HepG2 (cell line): ENCODE results near the gene PLS1. TPM values are rescaled to one million over a fixed set of nuclear protein-coding genes. Genes with fewer than 3 reads are reported as not detected.
"Not testable (repeated sequence)": the region's sequence is repeated elsewhere in the genome, so short reads cannot be mapped to it uniquely, and the experiment has no call there.

Source experiments
- ATAC-seq: fragments of 200-7000 bp; cut with Tn5 transposase; 3 replicates; pipeline ENCODE4 v1.9.1; 2020; ENCODE audit warnings: mild to moderate bottlenecking, moderate library complexity
- BruUV-seq: library from RNA; stranded (reverse); fragments of 400-500 nt; replicated peaks from 2 replicates; lab custom pipeline; 2021; lab: Mats Ljungman, UMichigan
- CTCF ChIA-PET: fragments of 300-600 bp; formaldehyde crosslinking; extraction: SDS; loops from one replicate; lab custom pipeline; 2021; ENCODE audit warnings: low total read pairs, inconsistent platforms, low intra/inter-chr PET ratio; lab: Yijun Ruan, JAX
- POLR2A ChIA-PET: fragments of 350-600 bp; sonication (Branson Sonifier 250); formaldehyde crosslinking; loops from one replicate; lab custom pipeline; 2020; ENCODE audit warnings: antibody characterized with exemption, inconsistent platforms; lab: Yijun Ruan, JAX
- DNase-seq: peaks from one replicate; pipeline ENCODE4 v3.0.0-alpha.2; 2015; ENCODE audit warnings: low spot score
- FAIRE-seq: peaks from 3 replicates; lab custom pipeline; 2011; peaks lifted over from hg19 to GRCh38; lab: Jason Lieb, UNC
- H2AFZ ChIP-seq: one replicate; pipeline ENCODE4 v1.6.1; 2011; ENCODE audit warnings: low read length, inconsistent platforms
- H3K27ac ChIP-seq: fragments of 300-600 bp; 3 replicates; pipeline ENCODE4 v1.8.0; 2011; ENCODE audit warnings: mixed run types, mild to moderate bottlenecking, mixed read lengths, low read length, inconsistent platforms; ENCODE audit not compliant: insufficient read depth; ENCODE audit errors: extremely low read length
- H3K27me3 ChIP-seq, 2 experiments: fragments of 200-600 bp in 1 of 2; 2 replicates in 1 of 2; 3 replicates in 1 of 2; pipeline versions ENCODE4 v1.6.0 to v1.8.0; 2011; ENCODE audit warnings: low read length in 2 of 2, mild to moderate bottlenecking in 2 of 2, moderate library complexity in 2 of 2, inconsistent platforms in 1 of 2; ENCODE audit not compliant: insufficient read depth in 2 of 2, control insufficient read depth in 1 of 2
- H3K36me3 ChIP-seq, 2 experiments: fragments of 200-600 bp in 1 of 2; replicated peaks in 1 of 2; 2 replicates in 1 of 2; 3 replicates in 1 of 2; pipeline versions ENCODE4 v1.5.1 to v1.8.0; 2011; ENCODE audit warnings: low read length in 2 of 2, inconsistent platforms in 1 of 2; ENCODE audit not compliant: insufficient read depth in 2 of 2, control insufficient read depth in 1 of 2
- H3K4me1 ChIP-seq: 2 replicates; pipeline ENCODE4 v1.5.1; 2012; ENCODE audit warnings: low read length, inconsistent platforms; ENCODE audit not compliant: insufficient read depth
- H3K4me2 ChIP-seq: 2 replicates; pipeline ENCODE4 v1.6.0; 2011; ENCODE audit warnings: low read depth, low read length, inconsistent platforms
- H3K4me3 ChIP-seq, 3 experiments: fragments of 200-600 bp in 1 of 3; sonication (generic), shearing (Covaris generic) in 1 of 3; replicated peaks in 1 of 3; 2 replicates each; pipeline ENCODE4 v1.5.1; 2011 to 2016; ENCODE audit warnings: low read length in 3 of 3, inconsistent platforms in 2 of 3, low read depth in 2 of 3, mild to moderate bottlenecking in 2 of 3, control low read depth in 1 of 3, mixed read lengths in 1 of 3; ENCODE audit not compliant: insufficient read depth in 1 of 3
- H3K79me2 ChIP-seq: one replicate; pipeline ENCODE4 v1.6.1; 2011; ENCODE audit warnings: low read length, inconsistent platforms; ENCODE audit not compliant: insufficient read depth
- H3K9ac ChIP-seq: 2 replicates; pipeline ENCODE4 v1.6.0; 2011; ENCODE audit warnings: mild to moderate bottlenecking, low read depth, low read length, inconsistent platforms; ENCODE audit not compliant: insufficient read depth
- H3K9me3 ChIP-seq: 2 replicates; pipeline ENCODE4 v1.5.1; 2012; ENCODE audit warnings: mild to moderate bottlenecking, low read length
- H4K20me1 ChIP-seq: 2 replicates; pipeline ENCODE4 v1.6.0; 2011; ENCODE audit warnings: inconsistent platforms, mild to moderate bottlenecking, low read length, moderate library complexity; ENCODE audit not compliant: insufficient read depth
- CBX1 ChIP-seq: IDR thresholded peaks from one replicate; pipeline ENCODE4 v1.6.1; 2016; ENCODE audit warnings: antibody characterized with exemption, low read depth
- FIP1L1 ChIP-seq: fragments of 200-400 bp; formaldehyde crosslinking; IDR thresholded peaks from 2 replicates; pipeline ENCODE4 v1.6.1; 2018; ENCODE audit warnings: low read depth, mild to moderate bottlenecking, low read length, moderate library complexity, borderline replicate concordance; ENCODE audit not compliant: insufficient read depth
- ISL2 ChIP-seq: sonication (generic); formaldehyde crosslinking; IDR thresholded peaks from 2 replicates; pipeline ENCODE4 v1.5.0; 2020; ENCODE audit warnings: missing genetic modification reagents
- SMAD1 ChIP-seq: sonication (generic); formaldehyde crosslinking; IDR thresholded peaks from 2 replicates; pipeline ENCODE4 v1.4.0; 2020; ENCODE audit warnings: missing genetic modification reagents, low read depth, mild to moderate bottlenecking, borderline replicate concordance
- ZNF883 ChIP-seq: sonication (generic); formaldehyde crosslinking; IDR thresholded peaks from 2 replicates; pipeline ENCODE4 v1.5.1; 2020; ENCODE audit warnings: mild to moderate bottlenecking, missing genetic modification reagents; ENCODE audit errors: not compliant biosample characterization
- ZNF891 ChIP-seq: sonication (generic); formaldehyde crosslinking; IDR thresholded peaks from 2 replicates; pipeline ENCODE4 v1.5.0; 2020; ENCODE audit warnings: mild to moderate bottlenecking, missing genetic modification reagents
- WGBS: methylation state at CpG from one replicate; pipeline ENCODE4 v1.1.6; 2017; ENCODE audit warnings: low lambda C conversion rate; 5-methylcytosine and 5-hydroxymethylcytosine counted together
- in situ Hi-C: cut with HindIII; loops from 2 replicates; pipeline ENCODE4 v1.10.0; 2017; ENCODE audit warnings: low pct_unique_long_range_greater_than_20kb; ENCODE audit not compliant: extremely low pct_ligation_motif_present
- intact Hi-C: fragments of 100-400 bp; cut with micrococcal nuclease; formaldehyde crosslinking; loops from one replicate; pipeline ENCODE4 v1.10.0; 2022; ENCODE audit not compliant: unreplicated experiment
- polyA plus RNA-seq, 8 experiments: library from polyadenylated mRNA; depleted of rRNA in 3 of 8; stranded (reverse) in 7 of 8; unstranded in 1 of 8; fragments of >200 nt; fragmentation: Illumina TruSeq in 4 of 8; extraction: Trizol in 4 of 8; gene quantifications; 2 replicates each; pipeline versions ENCODE4 v1.2.1 to v1.2.3, GENCODE V29; 2011 to 2016; ENCODE audit warnings: low read depth in 4 of 8, missing spikeins in 1 of 8, mixed read lengths in 1 of 8; ENCODE audit not compliant: insufficient read depth in 1 of 8
- total RNA-seq, 5 experiments: library from RNA; depleted of rRNA; stranded (reverse); fragments of >200 nt; fragmentation: Illumina TruSeq; extraction: Trizol; gene quantifications; 2 replicates each; pipeline ENCODE4 v1.2.3, GENCODE V29; 2016; ENCODE audit warnings: low read depth in 1 of 5
- TF ChIP-seq, protein P1 (sequence below): sonication (generic); formaldehyde crosslinking; IDR thresholded peaks from 2 replicates; pipeline ENCODE4 v1.8.0; 2022; ENCODE audit warnings: mild to moderate bottlenecking, missing genetic modification reagents, moderate library complexity
- TF ChIP-seq, protein P2 (sequence below): sonication (generic); formaldehyde crosslinking; IDR thresholded peaks from 2 replicates; pipeline ENCODE4 v1.8.1; 2023; ENCODE audit warnings: mild to moderate bottlenecking, missing genetic modification reagents

PLS1 gene
- total and polyA plus RNA-seq, 2 of the 13 experiments (the other 11 are each of a cell fraction or from before 2014, with no cell fraction given): 11.2 to 21.1 TPM

DNA sequence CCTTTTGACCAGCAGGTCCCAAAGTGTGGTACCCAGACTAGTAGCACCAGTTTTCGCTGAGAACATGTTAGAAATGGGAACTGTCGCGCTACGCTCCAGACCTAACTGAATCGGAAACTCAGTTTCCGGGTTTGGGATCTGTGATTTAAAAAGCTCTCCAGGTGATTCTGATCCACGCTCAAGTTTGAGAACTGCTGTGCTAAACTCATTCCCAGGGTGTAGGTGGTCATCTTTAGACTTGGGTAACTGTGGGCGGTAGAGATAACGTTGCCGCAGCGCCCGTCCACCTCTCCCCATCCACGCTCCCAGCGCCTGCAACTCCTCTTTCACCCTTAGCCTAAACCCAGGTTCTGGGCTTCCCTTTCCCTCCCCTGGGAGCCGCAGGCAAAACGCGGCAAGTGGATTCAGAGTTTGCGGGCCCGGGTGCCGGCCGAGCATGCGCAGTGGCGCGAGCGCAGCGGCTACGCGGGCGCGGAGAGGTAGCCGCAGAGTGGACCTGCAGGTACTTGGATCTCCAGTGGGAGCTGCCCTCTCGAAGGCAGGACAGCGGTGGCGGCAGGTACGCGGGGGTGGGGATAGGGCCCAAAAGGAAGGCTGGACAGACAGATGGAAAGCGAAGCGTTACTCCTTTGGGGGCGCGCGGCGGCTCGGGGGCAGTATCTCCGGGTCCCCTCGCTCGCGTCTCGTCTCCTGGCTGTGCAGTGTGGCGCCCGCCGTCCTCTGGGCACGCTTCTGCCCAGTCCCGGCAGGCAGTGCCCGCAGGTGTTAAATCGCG is at the start of gene PLS1 (continued):
- TF ChIP-seq ZNF883 (CRISPR knock-in tag): peak; percentile 93
- TF ChIP-seq, protein P1, sequence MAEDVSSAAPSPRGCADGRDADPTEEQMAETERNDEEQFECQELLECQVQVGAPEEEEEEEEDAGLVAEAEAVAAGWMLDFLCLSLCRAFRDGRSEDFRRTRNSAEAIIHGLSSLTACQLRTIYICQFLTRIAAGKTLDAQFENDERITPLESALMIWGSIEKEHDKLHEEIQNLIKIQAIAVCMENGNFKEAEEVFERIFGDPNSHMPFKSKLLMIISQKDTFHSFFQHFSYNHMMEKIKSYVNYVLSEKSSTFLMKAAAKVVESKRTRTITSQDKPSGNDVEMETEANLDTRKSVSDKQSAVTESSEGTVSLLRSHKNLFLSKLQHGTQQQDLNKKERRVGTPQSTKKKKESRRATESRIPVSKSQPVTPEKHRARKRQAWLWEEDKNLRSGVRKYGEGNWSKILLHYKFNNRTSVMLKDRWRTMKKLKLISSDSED (CRISPR knock-in tag): no peak
- TF ChIP-seq SMAD1: peak; percentile 88; the same call in 1 of the 2 replicates
- TF ChIP-seq CBX1: peak; percentile 30
- TF ChIP-seq FIP1L1: peak; percentile 64; the same call in 1 of the 2 replicates

DNA sequence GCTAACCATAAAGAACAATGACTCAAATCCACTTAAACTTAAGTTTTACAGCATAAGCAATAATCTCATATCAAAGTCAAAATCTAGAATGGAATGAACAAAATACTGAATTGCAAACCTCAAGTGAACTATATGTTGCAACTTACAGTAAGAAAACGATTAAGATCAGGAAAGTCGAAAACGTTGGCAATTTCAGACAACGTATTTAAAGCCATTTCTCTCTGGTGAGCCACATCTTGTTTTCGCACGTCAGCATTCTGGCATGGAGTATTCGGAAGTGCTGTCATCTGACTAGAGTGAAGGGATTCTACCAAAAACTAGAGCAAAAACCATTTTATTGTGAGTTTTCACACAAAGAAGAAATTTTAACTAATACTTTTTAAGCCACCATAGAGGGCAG is 46.2 kb upstream of the PLS1 start:
- Histone ChIP-seq H3K79me2 (no peaks in the 10 kb centered on the region), H4K20me1 (no peaks in the 10 kb centered on the region), H3K9me3 (no peaks in the 10 kb centered on the region), H3K27ac (no peak overlapping the region), H3K4me3 (no peak overlapping the region), H3K27me3 (no peaks in the 10 kb centered on the region), H3K4me2 (no peak overlapping the region), H3K9ac (no peak overlapping the region), H3K36me3 (peaks cover 1 to 19% of the 10 kb centered on the region in 2 experiments; a peak in 3 of 5 replicates), H3K4me1 (no peaks in the 10 kb centered on the region), H2AFZ (no peak overlapping the region)
- in situ Hi-C loops: no loop called here
- WGBS: 97% methylated on average over 7 of the region's 7 CpGs
- ChIA-PET CTCF (no interaction called here), POLR2A (no interaction called here)
- ATAC-seq (no peak), FAIRE-seq (no peak), DNase-seq (no peak)
- no TSS peak for BruUV-seq
- intact Hi-C loops: no loop called here
- TF ChIP-seq, protein P2, sequence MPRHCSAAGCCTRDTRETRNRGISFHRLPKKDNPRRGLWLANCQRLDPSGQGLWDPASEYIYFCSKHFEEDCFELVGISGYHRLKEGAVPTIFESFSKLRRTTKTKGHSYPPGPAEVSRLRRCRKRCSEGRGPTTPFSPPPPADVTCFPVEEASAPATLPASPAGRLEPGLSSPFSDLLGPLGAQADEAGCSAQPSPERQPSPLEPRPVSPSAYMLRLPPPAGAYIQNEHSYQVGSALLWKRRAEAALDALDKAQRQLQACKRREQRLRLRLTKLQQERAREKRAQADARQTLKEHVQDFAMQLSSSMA (CRISPR knock-in tag): no peak
- TF ChIP-seq ZNF891 (CRISPR knock-in tag): no peak
- no peak for TF ChIP-seq ISL2 (CRISPR knock-in tag)

DNA sequence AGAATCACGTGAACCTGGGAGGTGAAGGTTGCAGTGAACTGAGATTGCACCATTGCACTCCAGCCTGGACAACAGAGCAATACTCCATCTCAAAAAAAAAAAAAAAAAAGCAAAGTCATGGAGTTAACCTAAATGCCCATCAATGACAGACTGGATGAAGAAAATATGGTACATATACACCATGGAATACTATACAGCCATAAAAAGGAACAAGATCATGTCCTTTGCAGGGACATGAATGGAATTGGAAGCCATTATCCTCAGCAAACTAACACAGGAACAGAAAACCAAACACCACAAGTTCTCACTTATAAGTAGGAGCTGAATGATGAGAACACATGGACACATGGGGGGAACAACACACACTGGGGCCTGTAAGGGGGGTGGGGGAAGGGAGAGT is 43.6 kb upstream of the PLS1 start:
- H3K79me2 ChIP-seq, CTCF ChIA-PET, H3K27ac ChIP-seq, H4K20me1 ChIP-seq, H3K4me2 ChIP-seq, H3K4me3 ChIP-seq, DNase-seq, FAIRE-seq, H3K9ac ChIP-seq, BruUV-seq, ATAC-seq, H3K9me3 ChIP-seq, H2AFZ ChIP-seq, in situ Hi-C loops, H3K4me1 ChIP-seq, POLR2A ChIA-PET, H3K27me3 ChIP-seq: not testable (repeated sequence)
- H3K36me3 ChIP-seq: peaks cover 1 to 23% of the 10 kb centered on the region in 2 experiments; a peak in 4 of 5 replicates
- WGBS: 100% methylated on average over 1 of the region's 1 CpG
- intact Hi-C loops: loop anchor here (1.0 kb wide), 1 partner anchor 15 kb away; no protein-coding TSS in a partner anchor
